ENCODE measurements around the gene WIPI1. TPM values are rescaled to one million over a fixed set of nuclear protein-coding genes. Genes with fewer than 3 reads are reported as not detected.

The WIPI1 gene
- total RNA-seq, 1 experiment from 2014 or later, result 38.4 TPM

DNA sequence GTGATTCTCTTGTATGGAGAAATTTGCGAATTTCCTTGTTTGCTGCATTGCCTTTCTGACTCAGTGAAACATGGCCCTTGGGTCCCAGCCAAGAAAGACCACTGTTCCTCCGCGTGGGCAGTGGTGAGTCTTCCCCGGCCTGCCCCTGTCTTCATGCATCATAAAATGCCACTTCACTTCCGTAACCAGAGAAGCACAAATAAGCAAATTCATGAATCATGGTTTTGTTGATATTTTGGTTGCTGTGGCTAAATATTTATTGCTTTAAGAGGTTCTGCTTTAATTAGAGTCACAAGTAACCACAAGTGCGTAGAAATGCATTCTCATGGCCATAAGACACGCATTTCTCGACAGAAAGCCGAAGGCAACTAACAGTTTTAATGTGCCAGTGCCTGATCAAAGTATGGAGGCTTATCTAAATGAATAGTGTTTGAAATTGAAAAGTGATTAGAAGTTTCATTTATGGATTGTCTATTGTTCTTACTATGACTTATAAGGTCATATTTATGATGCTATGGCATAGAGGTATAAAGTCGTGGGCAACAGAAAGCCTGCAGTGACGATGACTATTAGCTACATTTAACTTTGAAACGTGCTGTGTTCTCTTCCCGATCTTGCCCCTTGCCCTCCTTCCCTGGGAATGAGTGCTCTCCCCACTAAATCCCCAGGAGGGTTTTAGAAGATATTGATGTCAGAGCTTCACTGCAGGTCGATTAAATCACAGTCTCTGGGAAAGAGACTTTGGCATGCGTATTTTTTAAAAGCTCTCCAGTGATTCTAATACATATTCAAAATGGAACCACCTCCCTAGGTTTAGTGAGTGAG, 76.0 kb downstream of the WIPI1 start:
- no peaks in the 10 kb centered on the region for H3K9me3 Mint-ChIP-seq (ENCODE audit: unreplicated experiment)
- no peaks in the 10 kb centered on the region for H3K36me3 Mint-ChIP-seq (ENCODE audit: insufficient read depth, unreplicated experiment)
- no peak for TF ChIP-seq CTCF (IDR thresholded peaks at IDR 0.05; ENCODE audit: unreplicated experiment)
- no peak overlapping the region for H3K27ac Mint-ChIP-seq (ENCODE audit: low read depth, unreplicated experiment)
- H3K4me1 Mint-ChIP-seq (ENCODE audit: insufficient read depth, unreplicated experiment), result peaks cover 25% of the 10 kb centered on the region
- H3K27me3 Mint-ChIP-seq (ENCODE audit: insufficient read depth, unreplicated experiment), result no peaks in the 10 kb centered on the region
- ChIA-PET POLR2A (no interaction called here), CTCF (interaction anchor here (0.5 to 1.0 kb wide), 3 partner anchors 10 to 251 kb away, joined by 3 read pairs; no protein-coding TSS in a partner anchor)
- peak; percentile 93 for DNase-seq (ENCODE audit: unreplicated experiment)
- intact Hi-C loops (cut with micrococcal nuclease), result loop anchor here (5.0 kb wide), 1 partner anchor 89 kb away; the partner anchor contains the start of genes ARSG and SLC16A6
- H3K4me3 Mint-ChIP-seq (ENCODE audit: unreplicated experiment), result no peak overlapping the region
- BruUV-seq (replicated peaks), result no TSS peak

GRCh38 chr17:68379692-68380677, 77.3 kb downstream of the WIPI1 start:
- POLR2A ChIA-PET, result interaction anchor here (0.8 kb wide), 1 partner anchor 11 kb away, joined by 3 read pairs; no protein-coding TSS in a partner anchor
- H3K27me3 Mint-ChIP-seq (ENCODE audit: insufficient read depth, unreplicated experiment), result no peaks in the 10 kb centered on the region
- no peaks in the 10 kb centered on the region for H3K9me3 Mint-ChIP-seq (ENCODE audit: unreplicated experiment)
- H3K36me3 Mint-ChIP-seq (ENCODE audit: insufficient read depth, unreplicated experiment), result no peaks in the 10 kb centered on the region
- peaks cover 25% of the 10 kb centered on the region for H3K4me1 Mint-ChIP-seq (ENCODE audit: insufficient read depth, unreplicated experiment)
- H3K27ac Mint-ChIP-seq (ENCODE audit: low read depth, unreplicated experiment), result no peak overlapping the region
- BruUV-seq (replicated peaks), result no TSS peak
- CTCF ChIA-PET, result no interaction called here
- no peak overlapping the region for H3K4me3 Mint-ChIP-seq (ENCODE audit: unreplicated experiment)
- intact Hi-C loops (cut with micrococcal nuclease), result loop anchor here (5.0 kb wide), 1 partner anchor 88 kb away; the partner anchor contains the start of genes ARSG and SLC16A6
- DNase-seq (ENCODE audit: unreplicated experiment), result no peak
- no peak for TF ChIP-seq CTCF (IDR thresholded peaks at IDR 0.05; ENCODE audit: unreplicated experiment)

DNA sequence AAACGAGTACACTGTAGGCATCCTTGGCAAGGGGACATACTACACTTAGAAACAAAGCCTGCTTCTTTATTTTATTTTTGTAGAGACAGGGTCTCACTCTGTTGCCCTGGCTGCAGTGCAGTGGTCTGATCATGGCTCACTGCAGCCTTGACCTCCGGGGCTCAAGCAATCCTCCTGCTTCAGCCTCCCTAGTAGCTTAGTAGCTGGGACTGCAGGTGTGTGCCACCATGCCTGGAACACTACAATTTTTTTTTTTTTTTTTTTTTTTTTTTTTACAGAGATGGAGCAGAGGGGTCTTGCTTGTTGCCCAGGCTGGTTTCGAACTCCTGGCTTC, 78.2 kb downstream of the WIPI1 start:
- H3K36me3 Mint-ChIP-seq (ENCODE audit: insufficient read depth, unreplicated experiment), result no peaks in the 10 kb centered on the region
- H3K27me3 Mint-ChIP-seq (ENCODE audit: insufficient read depth, unreplicated experiment), result no peaks in the 10 kb centered on the region
- peaks cover 23% of the 10 kb centered on the region for H3K4me1 Mint-ChIP-seq (ENCODE audit: insufficient read depth, unreplicated experiment)
- POLR2A ChIA-PET, result no interaction called here
- no peaks in the 10 kb centered on the region for H3K9me3 Mint-ChIP-seq (ENCODE audit: unreplicated experiment)
- H3K4me3 Mint-ChIP-seq (ENCODE audit: unreplicated experiment), result no peak overlapping the region
- no peak for DNase-seq (ENCODE audit: unreplicated experiment)
- no peak for TF ChIP-seq CTCF (IDR thresholded peaks at IDR 0.05; ENCODE audit: unreplicated experiment)
- no peak overlapping the region for H3K27ac Mint-ChIP-seq (ENCODE audit: low read depth, unreplicated experiment)
- intact Hi-C loops (cut with micrococcal nuclease), result no loop called here
- no TSS peak for BruUV-seq (replicated peaks)
- CTCF ChIA-PET, result no interaction called here
